HUES48 (cell line): ENCODE results near the gene TSHZ2.
"Not testable (repeated sequence)": the region's sequence is repeated elsewhere in the genome, so short reads cannot be mapped to it uniquely, and the experiment has no call there.

Experiments
- H3K27ac ChIP-seq: one replicate; pipeline ENCODE4 v1.7.0; 2013; ENCODE audit warnings: low read depth, low read length, inconsistent platforms
- H3K27me3 ChIP-seq: 2 replicates; pipeline ENCODE4 v1.6.1; 2013; ENCODE audit warnings: mild to moderate bottlenecking, low read length; ENCODE audit not compliant: control insufficient read depth, insufficient read depth
- H3K36me3 ChIP-seq: 2 replicates; pipeline ENCODE4 v1.6.1; 2013; ENCODE audit warnings: low read length; ENCODE audit not compliant: control insufficient read depth, insufficient read depth
- H3K4me1 ChIP-seq: 2 replicates; pipeline ENCODE4 v1.6.1; 2013; ENCODE audit warnings: mild to moderate bottlenecking, low read length; ENCODE audit not compliant: control insufficient read depth, insufficient read depth
- H3K4me3 ChIP-seq: 2 replicates; pipeline ENCODE4 v1.5.1; 2013; ENCODE audit warnings: mild to moderate bottlenecking, low read depth, low read length
- H3K9ac ChIP-seq: 2 replicates; pipeline ENCODE4 v1.6.1; 2013; ENCODE audit warnings: mild to moderate bottlenecking, low read depth, low read length, moderate library complexity
- H3K9me3 ChIP-seq: 2 replicates; pipeline ENCODE4 v1.6.1; 2013; ENCODE audit warnings: low read length; ENCODE audit not compliant: control insufficient read depth, insufficient read depth

TSHZ2 gene

GRCh38 chr20:53533500-53533899, 561.3 kb downstream of the TSHZ2 start:
- no peak overlapping the region for H3K9ac ChIP-seq
- H3K27me3 ChIP-seq = no peaks in the 10 kb centered on the region
- H3K36me3 ChIP-seq = no peaks in the 10 kb centered on the region
- H3K27ac ChIP-seq = no peak overlapping the region
- no peak overlapping the region for H3K4me3 ChIP-seq
- H3K9me3 ChIP-seq = no peaks in the 10 kb centered on the region
- H3K4me1 ChIP-seq = no peaks in the 10 kb centered on the region

GRCh38 chr20:53534037-53534436, 561.9 kb downstream of the TSHZ2 start:
- Histone ChIP-seq H3K36me3 (no peaks in the 10 kb centered on the region), H3K4me3 (no peak overlapping the region), H3K4me1 (no peaks in the 10 kb centered on the region), H3K27me3 (no peaks in the 10 kb centered on the region), H3K9me3 (no peaks in the 10 kb centered on the region), H3K9ac (no peak overlapping the region), H3K27ac (no peak overlapping the region)

- H3K27me3 ChIP-seq = no peaks in the 10 kb centered on the region
- no peaks in the 10 kb centered on the region for H3K9me3 ChIP-seq
- no peak overlapping the region for H3K27ac ChIP-seq
- no peak overlapping the region for H3K4me3 ChIP-seq
- H3K9ac ChIP-seq = no peak overlapping the region
- no peaks in the 10 kb centered on the region for H3K4me1 ChIP-seq
- H3K36me3 ChIP-seq = no peaks in the 10 kb centered on the region
Observed at GRCh38 chr20:53535878-53536277, 563.7 kb downstream of the TSHZ2 start.

GRCh38 chr20:53536382-53536781, 564.2 kb downstream of the TSHZ2 start:
- H3K9ac ChIP-seq, H3K4me1 ChIP-seq, H3K27ac ChIP-seq, H3K27me3 ChIP-seq, H3K36me3 ChIP-seq, H3K4me3 ChIP-seq, H3K9me3 ChIP-seq: not testable (repeated sequence)

- Histone ChIP-seq H3K9ac (no peak overlapping the region), H3K4me3 (no peak overlapping the region), H3K27ac (no peak overlapping the region), H3K9me3 (no peaks in the 10 kb centered on the region), H3K27me3 (no peaks in the 10 kb centered on the region), H3K4me1 (no peaks in the 10 kb centered on the region), H3K36me3 (no peaks in the 10 kb centered on the region)
Observed at GRCh38 chr20:53539516-53539915, 567.4 kb downstream of the TSHZ2 start.
